Uterus (tissue), 4 donors: ENCODE measurements around the gene KLHL41. TPM values are rescaled to one million over a fixed set of nuclear protein-coding genes. Genes with fewer than 3 reads are reported as not detected.
A peak's percentile ranks its signal among the peaks of the same experiment; 100 is the strongest.

Experiments
- DNase-seq, 2 donors: peaks; one replicate each; pipeline ENCODE4 v3.0.0-alpha.2; 2019 to 2020
- H3K27ac ChIP-seq, 2 donors: fragments of 200-600 bp; sonication (generic); 1 replicate in 1 of 2; 2 replicates in 1 of 2; pipeline ENCODE4 v1.5.1; 2016 to 2018
- H3K27me3 ChIP-seq, 2 donors: fragments of 200-600 bp; sonication (generic); one replicate each; pipeline ENCODE4 v1.5.1; 2018 to 2019; ENCODE audit warnings: control low read depth in 1 of 2
- H3K36me3 ChIP-seq, 2 donors: fragments of 200-600 bp; sonication (generic); one replicate each; pipeline ENCODE4 v1.5.1; 2019; ENCODE audit warnings: control low read depth in 1 of 2
- H3K4me1 ChIP-seq, 2 donors: fragments of 200-600 bp; sonication (generic); one replicate each; pipeline ENCODE4 v1.5.1; 2018 to 2019; ENCODE audit warnings: control low read depth in 1 of 2
- H3K4me3 ChIP-seq, 2 donors: fragments of 200-600 bp; sonication (generic); 1 replicate in 1 of 2; 2 replicates in 1 of 2; pipeline ENCODE4 v1.5.1; 2018 to 2019; ENCODE audit warnings: mild to moderate bottlenecking in 1 of 2
- H3K9me3 ChIP-seq, 2 donors: fragments of 200-600 bp; sonication (generic); one replicate each; pipeline ENCODE4 v1.5.1; 2019; ENCODE audit warnings: control low read depth in 1 of 2
- POLR2A ChIP-seq, 2 donors: fragments of 450-650 bp; IDR thresholded peaks; one replicate each; pipeline ENCODE4 v1.6.1; 2016; ENCODE audit warnings: antibody characterized with exemption in 2 of 2, mild to moderate bottlenecking in 1 of 2, moderate library complexity in 1 of 2
- intact Hi-C: fragments of 100-400 bp; cut with DNase I; formaldehyde crosslinking; loops from one replicate; pipeline ENCODE4 v1.15.1; 2023; ENCODE audit warnings: low total_unique reads
- total RNA-seq, 4 donors: library from RNA; depleted of rRNA in 3 of 4; stranded (reverse); fragments of >200 nt in 3 of 4; gene quantifications; one replicate each; pipeline versions ENCODE4 v1.1.0 to v1.2.4, GENCODE V29; 2014 to 2023
- TF ChIP-seq, protein P1 (sequence below), 4 experiments: fragments of 200-600 bp in 2 of 4; fragments of 450-650 bp in 2 of 4; sonication (generic) in 2 of 4; IDR thresholded peaks; one replicate each; pipeline ENCODE4 v1.5.1; 2016 to 2019; ENCODE audit warnings: antibody characterized with exemption in 4 of 4, mild to moderate bottlenecking in 2 of 4, moderate library complexity in 1 of 4
- donor health status: DM: yes; HTN: yes; CAD: no.

Gene KLHL41
- total RNA-seq, 4 donors from 2014 or later: 0.77 to 4.4 (median 3.5) TPM; not detected in 1

GRCh38 chr2:169478745-169479256, 30.7 kb upstream of the KLHL41 start:
- Histone ChIP-seq H3K36me3 (no peaks in the 10 kb centered on the region), H3K27me3 (no peaks in the 10 kb centered on the region), H3K4me1 (no peaks in the 10 kb centered on the region), H3K9me3 (no peaks in the 10 kb centered on the region), H3K4me3 (peak overlapping the region; percentile 55 to 77), H3K27ac (peak overlapping the region; percentile 79 to 86)
- no peak for TF ChIP-seq POLR2A (IDR thresholded peaks at IDR 0.05)
- TF ChIP-seq, protein P1, sequence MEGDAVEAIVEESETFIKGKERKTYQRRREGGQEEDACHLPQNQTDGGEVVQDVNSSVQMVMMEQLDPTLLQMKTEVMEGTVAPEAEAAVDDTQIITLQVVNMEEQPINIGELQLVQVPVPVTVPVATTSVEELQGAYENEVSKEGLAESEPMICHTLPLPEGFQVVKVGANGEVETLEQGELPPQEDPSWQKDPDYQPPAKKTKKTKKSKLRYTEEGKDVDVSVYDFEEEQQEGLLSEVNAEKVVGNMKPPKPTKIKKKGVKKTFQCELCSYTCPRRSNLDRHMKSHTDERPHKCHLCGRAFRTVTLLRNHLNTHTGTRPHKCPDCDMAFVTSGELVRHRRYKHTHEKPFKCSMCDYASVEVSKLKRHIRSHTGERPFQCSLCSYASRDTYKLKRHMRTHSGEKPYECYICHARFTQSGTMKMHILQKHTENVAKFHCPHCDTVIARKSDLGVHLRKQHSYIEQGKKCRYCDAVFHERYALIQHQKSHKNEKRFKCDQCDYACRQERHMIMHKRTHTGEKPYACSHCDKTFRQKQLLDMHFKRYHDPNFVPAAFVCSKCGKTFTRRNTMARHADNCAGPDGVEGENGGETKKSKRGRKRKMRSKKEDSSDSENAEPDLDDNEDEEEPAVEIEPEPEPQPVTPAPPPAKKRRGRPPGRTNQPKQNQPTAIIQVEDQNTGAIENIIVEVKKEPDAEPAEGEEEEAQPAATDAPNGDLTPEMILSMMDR (IDR thresholded peaks at IDR 0.05): no peak
- DNase-seq: no peak
- intact Hi-C loops: no loop called here

GRCh38 chr2:169479257-169480078, 30.0 kb upstream of the KLHL41 start, which contains the start of gene BBS5:
BBS5 (plus strand) TSS chr2:169479494; CDS start chr2:169479554, 60 bp downstream.
- TF ChIP-seq, protein P1 (IDR thresholded peaks at IDR 0.05): peak; percentile 48 to 62 (median 50)
- TF ChIP-seq POLR2A (IDR thresholded peaks at IDR 0.05): peak in 1 of 2 donors; percentile 33
- intact Hi-C loops: no loop called here
- H3K27ac ChIP-seq: peak within 1 kb of the TSS; percentile 79 to 86
- no peaks in the 10 kb centered on the region for H3K27me3 ChIP-seq
- H3K4me3 ChIP-seq: peak within 1 kb of the TSS; percentile 55 to 77
- H3K36me3 ChIP-seq: no peaks in the 10 kb centered on the region
- no peaks in the 10 kb centered on the region for H3K4me1 ChIP-seq
- peak; percentile 76 to 81 for DNase-seq
- H3K9me3 ChIP-seq: no peaks in the 10 kb centered on the region

- Histone ChIP-seq H3K9me3 (no peaks in the 10 kb centered on the region), H3K4me1 (no peaks in the 10 kb centered on the region), H3K4me3 (peak overlapping the region; percentile 55 to 77), H3K36me3 (no peaks in the 10 kb centered on the region), H3K27ac (peak overlapping the region; percentile 79 to 86), H3K27me3 (no peaks in the 10 kb centered on the region)
- no peak for TF ChIP-seq POLR2A (IDR thresholded peaks at IDR 0.05)
- TF ChIP-seq, protein P1 (IDR thresholded peaks at IDR 0.05): no peak
- DNase-seq: no peak
- intact Hi-C loops: no loop called here
These were observed 29.4 kb upstream of the KLHL41 start for GRCh38 chr2:169480079-169480465.

GRCh38 chr2:169485650-169486138, 23.8 kb upstream of the KLHL41 start:
- intact Hi-C loops: no loop called here
- Histone ChIP-seq H3K36me3 (no peaks in the 10 kb centered on the region), H3K9me3 (no peaks in the 10 kb centered on the region), H3K27ac (no peak overlapping the region), H3K4me1 (no peaks in the 10 kb centered on the region), H3K4me3 (no peak overlapping the region), H3K27me3 (no peaks in the 10 kb centered on the region)
- no peak for DNase-seq
- TF ChIP-seq POLR2A (IDR thresholded peaks at IDR 0.05): no peak
- TF ChIP-seq, protein P1 (IDR thresholded peaks at IDR 0.05): no peak

GRCh38 chr2:169486487-169486886, 23.0 kb upstream of the KLHL41 start:
- H3K9me3 ChIP-seq: no peaks in the 10 kb centered on the region
- H3K36me3 ChIP-seq: no peaks in the 10 kb centered on the region
- DNase-seq: no peak
- no peak overlapping the region for H3K27ac ChIP-seq
- no peaks in the 10 kb centered on the region for H3K4me1 ChIP-seq
- no peak for TF ChIP-seq POLR2A (IDR thresholded peaks at IDR 0.05)
- TF ChIP-seq, protein P1 (IDR thresholded peaks at IDR 0.05): no peak
- H3K4me3 ChIP-seq: no peak overlapping the region
- intact Hi-C loops: no loop called here
- no peaks in the 10 kb centered on the region for H3K27me3 ChIP-seq
